PFSK-1 (cell line): ENCODE measurements around the gene ADAM10.

Source experiments
- FOXP2 ChIP-seq: optimal IDR thresholded peaks from 2 replicates; pipeline ENCODE3; 2011; ENCODE audit warnings: borderline replicate concordance, control low read depth, inconsistent platforms; ENCODE audit not compliant: insufficient read depth; ENCODE audit errors: extremely low read length, extremely low read depth
- POLR2AphosphoS5 ChIP-seq: IDR thresholded peaks from 2 replicates; pipeline ENCODE4 v1.6.1; 2012; ENCODE audit warnings: low read depth, mild to moderate bottlenecking, control low read depth, low read length, moderate library complexity
- SIN3A ChIP-seq: IDR thresholded peaks from 2 replicates; pipeline ENCODE4 v1.6.1; 2012; ENCODE audit warnings: mild to moderate bottlenecking, low read length, moderate library complexity, borderline replicate concordance; ENCODE audit not compliant: insufficient read depth
- TAF1 ChIP-seq: IDR thresholded peaks from 2 replicates; pipeline ENCODE4 v1.6.1; 2012; ENCODE audit warnings: low read length, control low read depth, borderline replicate concordance; ENCODE audit not compliant: insufficient read depth
- TF ChIP-seq, protein P1 (sequence below), 2 experiments: IDR thresholded peaks; 2 replicates each; pipeline versions ENCODE4 v1.6.1 to v1.8.0; 2011 to 2012; ENCODE audit warnings: low read depth in 2 of 2, low read length in 2 of 2, control low read depth in 1 of 2, inconsistent platforms in 1 of 2, mild to moderate bottlenecking in 1 of 2, moderate library complexity in 1 of 2; ENCODE audit not compliant: insufficient read depth in 1 of 2

Gene ADAM10

DNA sequence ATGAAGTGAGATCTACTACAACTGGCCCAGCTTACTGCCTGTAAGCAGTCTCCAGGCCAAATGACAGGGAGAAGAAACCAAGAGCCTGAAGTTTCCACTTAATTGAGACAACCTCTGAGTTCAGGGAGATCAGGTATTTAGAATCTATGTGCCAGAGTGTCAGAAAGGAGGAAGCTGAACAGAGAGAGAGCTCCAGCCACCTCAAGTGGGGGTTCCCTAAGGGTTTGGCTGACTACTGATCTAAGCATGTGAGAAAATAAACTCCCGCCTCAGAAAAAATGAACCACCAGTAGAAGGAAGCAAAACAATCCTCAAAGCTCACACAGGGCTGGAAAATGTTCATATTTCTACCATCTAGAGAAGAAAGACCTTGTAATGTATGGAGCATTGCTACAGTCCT, 25.0 kb downstream of the ADAM10 start:
- TF ChIP-seq SIN3A = no peak
- TF ChIP-seq, protein P1, sequence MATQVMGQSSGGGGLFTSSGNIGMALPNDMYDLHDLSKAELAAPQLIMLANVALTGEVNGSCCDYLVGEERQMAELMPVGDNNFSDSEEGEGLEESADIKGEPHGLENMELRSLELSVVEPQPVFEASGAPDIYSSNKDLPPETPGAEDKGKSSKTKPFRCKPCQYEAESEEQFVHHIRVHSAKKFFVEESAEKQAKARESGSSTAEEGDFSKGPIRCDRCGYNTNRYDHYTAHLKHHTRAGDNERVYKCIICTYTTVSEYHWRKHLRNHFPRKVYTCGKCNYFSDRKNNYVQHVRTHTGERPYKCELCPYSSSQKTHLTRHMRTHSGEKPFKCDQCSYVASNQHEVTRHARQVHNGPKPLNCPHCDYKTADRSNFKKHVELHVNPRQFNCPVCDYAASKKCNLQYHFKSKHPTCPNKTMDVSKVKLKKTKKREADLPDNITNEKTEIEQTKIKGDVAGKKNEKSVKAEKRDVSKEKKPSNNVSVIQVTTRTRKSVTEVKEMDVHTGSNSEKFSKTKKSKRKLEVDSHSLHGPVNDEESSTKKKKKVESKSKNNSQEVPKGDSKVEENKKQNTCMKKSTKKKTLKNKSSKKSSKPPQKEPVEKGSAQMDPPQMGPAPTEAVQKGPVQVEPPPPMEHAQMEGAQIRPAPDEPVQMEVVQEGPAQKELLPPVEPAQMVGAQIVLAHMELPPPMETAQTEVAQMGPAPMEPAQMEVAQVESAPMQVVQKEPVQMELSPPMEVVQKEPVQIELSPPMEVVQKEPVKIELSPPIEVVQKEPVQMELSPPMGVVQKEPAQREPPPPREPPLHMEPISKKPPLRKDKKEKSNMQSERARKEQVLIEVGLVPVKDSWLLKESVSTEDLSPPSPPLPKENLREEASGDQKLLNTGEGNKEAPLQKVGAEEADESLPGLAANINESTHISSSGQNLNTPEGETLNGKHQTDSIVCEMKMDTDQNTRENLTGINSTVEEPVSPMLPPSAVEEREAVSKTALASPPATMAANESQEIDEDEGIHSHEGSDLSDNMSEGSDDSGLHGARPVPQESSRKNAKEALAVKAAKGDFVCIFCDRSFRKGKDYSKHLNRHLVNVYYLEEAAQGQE (IDR thresholded peaks at IDR 0.05; ENCODE audit: insufficient read depth in 1 of 2, low read depth in 2 of 2, low read length in 2 of 2) = no peak
- no peak for TF ChIP-seq FOXP2
- TF ChIP-seq POLR2AphosphoS5 = no peak
- TF ChIP-seq TAF1 = no peak

DNA sequence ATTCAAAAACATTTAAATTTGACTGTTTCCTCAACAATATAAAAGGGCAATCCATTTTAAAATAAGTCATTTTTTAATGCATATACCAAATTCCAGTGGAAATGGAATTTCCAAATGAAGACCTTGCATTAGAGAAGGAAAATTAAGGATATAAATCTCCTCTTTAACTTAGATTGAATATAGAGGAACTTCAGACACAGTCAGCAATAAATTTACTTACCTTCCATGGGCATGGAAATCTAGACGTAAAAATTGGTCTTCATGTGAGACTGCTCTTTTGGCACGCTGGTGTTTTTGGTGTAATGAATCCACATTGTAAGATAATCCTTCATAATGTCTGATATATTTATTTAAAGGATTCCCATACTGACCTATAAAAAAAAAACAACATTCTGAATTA, 32.1 kb downstream of the ADAM10 start:
- TF ChIP-seq POLR2AphosphoS5 (no peak), SIN3A (no peak), TAF1 (no peak)
- TF ChIP-seq, protein P1 (IDR thresholded peaks at IDR 0.05; ENCODE audit: insufficient read depth in 1 of 2, low read depth in 2 of 2, low read length in 2 of 2) = no peak

DNA sequence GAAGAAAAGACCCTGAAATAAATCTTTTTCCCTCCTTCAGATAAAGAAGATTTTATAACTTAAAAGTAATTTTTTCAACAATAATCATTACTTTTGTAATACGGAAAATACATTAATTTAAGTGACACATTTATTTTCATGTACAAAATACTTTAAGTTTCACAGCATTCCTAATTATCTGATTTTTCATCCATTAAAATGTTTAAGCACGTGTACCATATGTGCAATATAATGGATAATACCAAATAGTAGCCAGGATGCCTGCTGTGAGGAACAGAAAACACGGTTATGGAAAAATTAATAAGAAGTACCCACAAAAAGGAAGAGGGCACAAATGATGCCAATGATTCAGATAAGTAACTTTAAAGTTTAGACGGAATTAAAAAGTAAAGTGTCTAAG, 33.5 kb downstream of the ADAM10 start:
- TF ChIP-seq FOXP2 (no peak), SIN3A (no peak), POLR2AphosphoS5 (no peak), TAF1 (no peak)
- TF ChIP-seq, protein P1 (IDR thresholded peaks at IDR 0.05; ENCODE audit: insufficient read depth in 1 of 2, low read depth in 2 of 2, low read length in 2 of 2) = no peak

DNA sequence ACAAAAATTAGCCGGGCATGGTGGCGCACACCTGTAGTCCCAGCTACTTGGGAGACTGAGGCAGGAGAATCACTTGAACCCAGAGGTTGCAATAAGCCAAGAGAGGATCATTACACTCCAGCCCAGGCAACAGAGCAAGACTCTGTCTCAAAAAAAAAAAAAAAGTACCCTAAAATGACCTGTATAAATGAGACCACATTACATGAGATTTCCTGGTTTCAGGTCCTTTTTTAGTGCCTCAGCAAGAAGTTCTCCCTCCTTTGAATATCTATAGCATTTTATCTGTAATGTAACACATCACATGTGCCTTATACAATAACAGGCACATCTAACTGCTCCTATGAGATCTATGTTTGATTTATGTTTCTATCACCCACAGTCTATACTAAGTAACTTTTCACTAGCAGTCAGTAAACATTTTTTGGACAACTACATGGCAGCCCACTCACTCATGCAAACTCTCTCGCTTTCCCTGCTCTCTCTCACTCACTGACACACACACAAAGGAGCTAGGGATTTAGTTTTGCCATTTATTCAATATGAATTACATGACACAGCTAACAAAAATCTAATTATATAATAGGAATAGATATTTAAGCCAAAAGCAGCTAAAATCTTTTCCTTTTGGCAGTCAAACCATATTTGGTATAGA, 34.1 kb downstream of the ADAM10 start:
- TF ChIP-seq POLR2AphosphoS5 (no peak), SIN3A (no peak), TAF1 (no peak), FOXP2 (no peak)
- TF ChIP-seq, protein P1 (IDR thresholded peaks at IDR 0.05; ENCODE audit: insufficient read depth in 1 of 2, low read depth in 2 of 2, low read length in 2 of 2) = no peak

DNA sequence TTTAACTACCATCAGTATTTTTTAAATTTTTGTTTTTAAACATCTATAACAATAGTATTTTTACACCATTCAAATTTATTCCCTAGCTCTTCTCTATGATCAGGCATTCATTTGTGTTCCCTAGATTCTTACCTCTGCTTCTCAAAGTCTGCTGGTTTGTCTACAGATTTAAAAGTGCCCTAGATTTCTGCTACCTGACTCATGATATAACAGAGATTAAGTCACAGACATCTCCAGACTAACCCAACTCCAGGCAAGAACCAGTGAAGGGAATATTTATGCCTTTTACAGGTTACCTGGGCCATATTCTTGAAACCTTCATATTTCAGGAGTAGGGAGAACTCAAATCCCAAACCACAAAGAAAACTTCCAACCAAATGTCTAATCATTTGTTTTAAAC, 38.8 kb downstream of the ADAM10 start:
- TF ChIP-seq TAF1 (no peak), FOXP2 (no peak), SIN3A (no peak), POLR2AphosphoS5 (no peak)
- TF ChIP-seq, protein P1 (IDR thresholded peaks at IDR 0.05; ENCODE audit: insufficient read depth in 1 of 2, low read depth in 2 of 2, low read length in 2 of 2) = no peak
